Kidney (tissue), 14 donors: ENCODE results near the gene TENT5C. TPM values are rescaled to one million over a fixed set of nuclear protein-coding genes. Genes with fewer than 3 reads are reported as not detected.

Experiments used
- DNase-seq, 5 donors: peaks; one replicate each; pipeline ENCODE4 v3.0.0-alpha.2; 2013 to 2020
- FAIRE-seq: peaks from 2 replicates; lab custom pipeline; 2012; peaks lifted over from hg19 to GRCh38; lab: Jason Lieb, UNC
- H3K27ac ChIP-seq, 2 donors: one replicate each; pipeline ENCODE4 v1.7.0; 2013; ENCODE audit warnings: low read depth in 2 of 2, low read length in 2 of 2, inconsistent platforms in 1 of 2
- H3K27me3 ChIP-seq: one replicate; pipeline ENCODE4 v1.7.1; 2013; ENCODE audit warnings: low read length, inconsistent platforms; ENCODE audit not compliant: control insufficient read depth, insufficient read depth
- H3K36me3 ChIP-seq, 3 donors: one replicate each; pipeline versions ENCODE4 v1.7.0 to v1.7.1; 2013; ENCODE audit warnings: low read length in 3 of 3, control low read depth in 1 of 3, inconsistent platforms in 1 of 3; ENCODE audit not compliant: insufficient read depth in 3 of 3, control insufficient read depth in 2 of 3
- H3K4me1 ChIP-seq, 3 donors: one replicate each; pipeline versions ENCODE4 v1.7.0 to v1.7.1; 2013; ENCODE audit warnings: low read length in 3 of 3, inconsistent platforms in 1 of 3, low read depth in 1 of 3; ENCODE audit not compliant: control insufficient read depth in 2 of 3, insufficient read depth in 2 of 3
- H3K4me3 ChIP-seq, 3 donors: one replicate each; pipeline versions ENCODE4 v1.7.0 to v1.8.1; 2013; ENCODE audit warnings: low read length in 3 of 3, control low read depth in 1 of 3, inconsistent platforms in 1 of 3
- H3K9ac ChIP-seq, 3 donors: one replicate each; pipeline versions ENCODE4 v1.7.0 to v1.7.1; 2013; ENCODE audit warnings: low read length in 3 of 3, control low read depth in 1 of 3, inconsistent platforms in 1 of 3
- H3K9me3 ChIP-seq, 3 donors: one replicate each; pipeline versions ENCODE4 v1.7.0 to v1.7.1; 2013; ENCODE audit warnings: low read length in 3 of 3, control low read depth in 1 of 3, inconsistent platforms in 1 of 3; ENCODE audit not compliant: control insufficient read depth in 2 of 3, insufficient read depth in 1 of 3
- intact Hi-C: fragments of 100-400 bp; cut with DNase I; formaldehyde crosslinking; loops from one replicate; pipeline ENCODE4 v1.11.1; 2022
- polyA plus RNA-seq: library from polyadenylated mRNA; stranded (reverse); fragments of 350-450 nt; fragmentation: Illumina TruSeq; extraction: RNeasy Lipid Tissue Mini Kit (QIAGEN cat#74804); gene quantifications from one replicate; pipeline ENCODE4 v1.2.3, GENCODE V29; 2014; ENCODE audit warnings: low read depth, low replicate concordance; ENCODE audit not compliant: insufficient read depth
- total RNA-seq: library from RNA; stranded (reverse); fragmentation: NEBNext Ultra II Directional; extraction: Animal tissue kit (Norgen Biotek cat#: 25700); gene quantifications from one replicate; pipeline ENCODE4 v1.2.1, GENCODE V29; 2021
- TF ChIP-seq, protein P1 (sequence below): IDR thresholded peaks from 3 replicates; pipeline ENCODE4 v1.5.1; 2012; ENCODE audit warnings: mild to moderate bottlenecking, moderate library complexity, borderline replicate concordance; ENCODE audit not compliant: insufficient read depth; ENCODE audit errors: extremely low read depth
- donor health status: control.
- donor health status: control.
- donor health status: control.
- donor health status: control.
- donor health status: control.
- donor health status: DM: yes; HTN: yes; CAD: no.
- donor health status: Normal renal cell carcinoma (clear cell type).

TENT5C gene
- total and polyA plus RNA-seq, 2 donors from 2014 or later = 6.1 to 22.2 TPM

DNA sequence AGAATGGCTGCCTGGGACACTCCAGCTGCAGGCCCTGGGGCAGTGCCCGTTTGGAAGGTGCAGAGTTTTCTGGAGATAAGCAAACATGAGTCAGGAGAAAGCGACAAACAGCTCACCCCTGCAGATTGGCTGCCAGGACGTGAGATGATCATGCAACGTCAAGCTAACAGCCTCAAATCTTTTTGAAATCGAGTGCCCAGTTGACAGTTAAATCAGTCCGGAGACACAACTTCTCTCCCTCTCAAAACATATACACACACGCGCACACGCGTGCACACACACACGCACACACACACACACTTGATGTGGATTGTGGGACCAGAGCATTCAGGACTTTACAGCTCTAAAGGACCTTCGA, 49.4 kb downstream of the TENT5C start:
- H3K9me3 ChIP-seq = no peaks in the 10 kb centered on the region
- no peaks in the 10 kb centered on the region for H3K36me3 ChIP-seq
- no peak overlapping the region for H3K27ac ChIP-seq
- DNase-seq = no peak
- no peaks in the 10 kb centered on the region for H3K27me3 ChIP-seq
- intact Hi-C loops = no loop called here
- FAIRE-seq = no peak
- H3K9ac ChIP-seq = no peak overlapping the region
- TF ChIP-seq, protein P1, sequence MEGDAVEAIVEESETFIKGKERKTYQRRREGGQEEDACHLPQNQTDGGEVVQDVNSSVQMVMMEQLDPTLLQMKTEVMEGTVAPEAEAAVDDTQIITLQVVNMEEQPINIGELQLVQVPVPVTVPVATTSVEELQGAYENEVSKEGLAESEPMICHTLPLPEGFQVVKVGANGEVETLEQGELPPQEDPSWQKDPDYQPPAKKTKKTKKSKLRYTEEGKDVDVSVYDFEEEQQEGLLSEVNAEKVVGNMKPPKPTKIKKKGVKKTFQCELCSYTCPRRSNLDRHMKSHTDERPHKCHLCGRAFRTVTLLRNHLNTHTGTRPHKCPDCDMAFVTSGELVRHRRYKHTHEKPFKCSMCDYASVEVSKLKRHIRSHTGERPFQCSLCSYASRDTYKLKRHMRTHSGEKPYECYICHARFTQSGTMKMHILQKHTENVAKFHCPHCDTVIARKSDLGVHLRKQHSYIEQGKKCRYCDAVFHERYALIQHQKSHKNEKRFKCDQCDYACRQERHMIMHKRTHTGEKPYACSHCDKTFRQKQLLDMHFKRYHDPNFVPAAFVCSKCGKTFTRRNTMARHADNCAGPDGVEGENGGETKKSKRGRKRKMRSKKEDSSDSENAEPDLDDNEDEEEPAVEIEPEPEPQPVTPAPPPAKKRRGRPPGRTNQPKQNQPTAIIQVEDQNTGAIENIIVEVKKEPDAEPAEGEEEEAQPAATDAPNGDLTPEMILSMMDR = no peak
- H3K4me1 ChIP-seq = no peaks in the 10 kb centered on the region
- H3K4me3 ChIP-seq = no peak overlapping the region

GRCh38 chr1:117656202-117656641, 50.4 kb downstream of the TENT5C start:
- Histone ChIP-seq H3K27me3 (no peaks in the 10 kb centered on the region), H3K9ac (no peak overlapping the region), H3K27ac (no peak overlapping the region), H3K4me1 (no peaks in the 10 kb centered on the region), H3K4me3 (no peak overlapping the region), H3K36me3 (no peaks in the 10 kb centered on the region), H3K9me3 (no peaks in the 10 kb centered on the region)
- no peak for FAIRE-seq
- no peak for DNase-seq
- intact Hi-C loops = no loop called here
- TF ChIP-seq, protein P1 = no peak

DNA sequence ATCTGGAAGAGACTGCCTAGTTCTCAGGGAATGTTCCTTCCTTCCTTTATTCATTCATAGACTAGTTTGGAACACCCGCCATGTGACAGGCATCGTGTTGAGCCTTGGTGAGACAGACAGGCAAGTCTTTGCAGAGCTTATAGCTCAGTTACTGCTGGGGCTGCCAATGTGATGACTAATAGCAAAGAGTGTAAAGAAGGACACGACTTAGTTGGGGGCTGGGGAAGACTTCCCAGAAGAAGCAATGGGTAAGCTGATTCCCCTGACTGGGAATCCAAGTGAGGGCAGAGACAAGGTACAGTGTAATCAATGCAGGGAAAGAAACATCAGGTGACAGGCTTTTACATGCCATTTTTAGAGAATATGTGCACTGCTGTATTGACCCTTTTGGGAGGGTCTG, 51.2 kb downstream of the TENT5C start:
- Histone ChIP-seq H3K9me3 (no peaks in the 10 kb centered on the region), H3K27me3 (no peaks in the 10 kb centered on the region), H3K27ac (no peak overlapping the region), H3K9ac (no peak overlapping the region), H3K4me3 (no peak overlapping the region), H3K4me1 (no peaks in the 10 kb centered on the region), H3K36me3 (no peaks in the 10 kb centered on the region)
- TF ChIP-seq, protein P1 = no peak
- DNase-seq (no peak), FAIRE-seq (no peak)
- intact Hi-C loops = no loop called here
